ENCODE measurements around the gene TMIGD3. TPM values are rescaled to one million over a fixed set of nuclear protein-coding genes. Genes with fewer than 3 reads are reported as not detected.

The TMIGD3 gene
- polyA plus RNA-seq, 3 donors: 2.0 to 3.1 (median 2.1) TPM

DNA sequence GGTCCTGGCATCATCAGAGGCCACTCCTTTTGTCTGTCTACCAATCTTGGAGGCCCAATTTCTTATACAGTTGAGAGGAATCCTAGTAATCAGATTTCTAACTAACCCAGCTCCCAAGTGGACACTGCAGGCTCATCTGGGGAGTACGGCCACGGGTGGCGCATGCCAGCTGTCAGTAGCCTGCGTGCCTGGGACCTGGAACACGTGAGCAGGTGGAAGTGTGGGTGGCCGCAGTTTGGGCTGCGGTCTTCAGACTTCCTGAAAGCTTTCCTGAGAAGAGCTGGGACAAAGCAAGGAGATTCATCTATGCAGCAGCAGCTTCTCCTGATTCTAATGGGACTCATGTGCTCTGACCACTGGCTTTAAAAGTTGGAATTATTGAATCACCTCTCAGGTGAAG, 12.4 kb downstream of the TMIGD3 start:
- Histone ChIP-seq H3K27me3 (ENCODE audit: control insufficient read depth in 2 of 2, insufficient read depth in 2 of 2, low read length in 2 of 2) (no peaks in the 10 kb centered on the region), H4K20me1 (ENCODE audit: insufficient read depth, low read length) (no peaks in the 10 kb centered on the region), H2AFZ (ENCODE audit: insufficient read depth, low read depth, low read length, poor library complexity, severe bottlenecking) (no peak overlapping the region), H3K9me3 (replicated peaks in 1 of 2; ENCODE audit: control insufficient read depth in 1 of 2, insufficient read depth in 1 of 2, low read length in 2 of 2) (no peaks in the 10 kb centered on the region), H3K36me3 (replicated peaks in 1 of 2; ENCODE audit: control insufficient read depth in 1 of 2, insufficient read depth in 2 of 2, low read length in 2 of 2) (no peaks in the 10 kb centered on the region), H3K4me2 (replicated peaks; ENCODE audit: extremely low read depth, low read length, poor library complexity, severe bottlenecking) (no peak overlapping the region), H3K27ac (ENCODE audit: low read depth in 1 of 2, low read length in 2 of 2) (peak overlapping the region in 1 of 2 donors; percentile 93), H3K9ac (ENCODE audit: insufficient read depth, low read length, poor library complexity, severe bottlenecking) (no peak overlapping the region), H3K79me2 (ENCODE audit: insufficient read depth, low read length) (no peaks in the 10 kb centered on the region), H3K4me1 (ENCODE audit: control insufficient read depth in 1 of 2, insufficient read depth in 2 of 2, low read length in 2 of 2) (peaks cover 54 to 55% of the 10 kb centered on the region in 2 donors), H3K4me3 (replicated peaks in 1 of 3; ENCODE audit: low read depth in 2 of 3, low read length in 3 of 3) (no peak overlapping the region)
- intact Hi-C loops (cut with micrococcal nuclease): no loop called here
- Mint-ChIP-seq H3K27ac (peak overlapping the region in 3 of 7 donors; percentile 18 to 55 (median 41)), H3K9me3 (no peaks in the 10 kb centered on the region), H3K4me1 (peaks cover 47% of the 10 kb centered on the region), H3K36me3 (no peaks in the 10 kb centered on the region), H3K27me3 (ENCODE audit: low read depth in 3 of 3) (no peaks in the 10 kb centered on the region), H3K4me3 (no peak overlapping the region)
- TF ChIP-seq, protein P1, sequence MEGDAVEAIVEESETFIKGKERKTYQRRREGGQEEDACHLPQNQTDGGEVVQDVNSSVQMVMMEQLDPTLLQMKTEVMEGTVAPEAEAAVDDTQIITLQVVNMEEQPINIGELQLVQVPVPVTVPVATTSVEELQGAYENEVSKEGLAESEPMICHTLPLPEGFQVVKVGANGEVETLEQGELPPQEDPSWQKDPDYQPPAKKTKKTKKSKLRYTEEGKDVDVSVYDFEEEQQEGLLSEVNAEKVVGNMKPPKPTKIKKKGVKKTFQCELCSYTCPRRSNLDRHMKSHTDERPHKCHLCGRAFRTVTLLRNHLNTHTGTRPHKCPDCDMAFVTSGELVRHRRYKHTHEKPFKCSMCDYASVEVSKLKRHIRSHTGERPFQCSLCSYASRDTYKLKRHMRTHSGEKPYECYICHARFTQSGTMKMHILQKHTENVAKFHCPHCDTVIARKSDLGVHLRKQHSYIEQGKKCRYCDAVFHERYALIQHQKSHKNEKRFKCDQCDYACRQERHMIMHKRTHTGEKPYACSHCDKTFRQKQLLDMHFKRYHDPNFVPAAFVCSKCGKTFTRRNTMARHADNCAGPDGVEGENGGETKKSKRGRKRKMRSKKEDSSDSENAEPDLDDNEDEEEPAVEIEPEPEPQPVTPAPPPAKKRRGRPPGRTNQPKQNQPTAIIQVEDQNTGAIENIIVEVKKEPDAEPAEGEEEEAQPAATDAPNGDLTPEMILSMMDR (IDR thresholded peaks at IDR 0.05): no peak
- DNase-seq: no peak
- WGBS (ENCODE audit: insufficient coverage): 85% methylated on average over 7 of the region's 7 CpGs

DNA sequence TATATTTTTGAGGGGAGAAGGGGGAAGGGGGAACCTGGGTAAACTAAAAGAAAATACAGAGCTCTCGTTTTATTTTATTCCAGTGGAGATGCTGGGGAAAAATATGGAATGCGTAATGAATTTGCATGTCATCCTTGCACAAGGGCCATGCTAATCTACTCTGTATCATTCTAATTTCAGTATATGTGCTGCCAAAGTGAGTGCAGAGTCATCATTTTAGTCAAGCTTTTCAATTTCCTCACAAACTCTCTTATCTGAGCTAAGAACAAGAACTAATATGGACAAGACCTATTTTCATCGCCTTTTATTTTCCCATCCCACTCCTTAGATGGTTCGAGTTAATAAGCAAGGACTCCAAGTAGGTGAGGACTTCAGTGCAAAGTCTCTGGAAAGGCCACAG, 13.2 kb downstream of the TMIGD3 start:
- H3K27me3 Mint-ChIP-seq (ENCODE audit: low read depth in 3 of 3): no peaks in the 10 kb centered on the region
- peak overlapping the region in 1 of 2 donors; percentile 22 for H3K4me3 Mint-ChIP-seq
- H3K4me1 Mint-ChIP-seq: peaks cover 47% of the 10 kb centered on the region
- no peaks in the 10 kb centered on the region for H3K36me3 ChIP-seq (replicated peaks in 1 of 2; ENCODE audit: control insufficient read depth in 1 of 2, insufficient read depth in 2 of 2, low read length in 2 of 2)
- H3K27me3 ChIP-seq (ENCODE audit: control insufficient read depth in 2 of 2, insufficient read depth in 2 of 2, low read length in 2 of 2): no peaks in the 10 kb centered on the region
- no peak overlapping the region for H2AFZ ChIP-seq (ENCODE audit: insufficient read depth, low read depth, low read length, poor library complexity, severe bottlenecking)
- peak overlapping the region; percentile 46 for H3K4me2 ChIP-seq (replicated peaks; ENCODE audit: extremely low read depth, low read length, poor library complexity, severe bottlenecking)
- no peaks in the 10 kb centered on the region for H4K20me1 ChIP-seq (ENCODE audit: insufficient read depth, low read length)
- H3K36me3 Mint-ChIP-seq: no peaks in the 10 kb centered on the region
- WGBS (ENCODE audit: insufficient coverage): 100% methylated on average over 2 of the region's 4 CpGs
- peaks cover 54 to 55% of the 10 kb centered on the region in 2 donors for H3K4me1 ChIP-seq (ENCODE audit: control insufficient read depth in 1 of 2, insufficient read depth in 2 of 2, low read length in 2 of 2)
- peak in 1 of 3 donors; percentile 19 for DNase-seq
- H3K9me3 Mint-ChIP-seq: no peaks in the 10 kb centered on the region
- TF ChIP-seq, protein P1 (IDR thresholded peaks at IDR 0.05): no peak
- H3K4me3 ChIP-seq (replicated peaks in 1 of 3; ENCODE audit: low read depth in 2 of 3, low read length in 3 of 3): peak overlapping the region in 1 of 3 experiments; percentile 35
- H3K9me3 ChIP-seq (replicated peaks in 1 of 2; ENCODE audit: control insufficient read depth in 1 of 2, insufficient read depth in 1 of 2, low read length in 2 of 2): no peaks in the 10 kb centered on the region
- H3K79me2 ChIP-seq (ENCODE audit: insufficient read depth, low read length): no peaks in the 10 kb centered on the region
- peak overlapping the region; percentile 74 to 93 for H3K27ac ChIP-seq (ENCODE audit: low read depth in 1 of 2, low read length in 2 of 2)
- intact Hi-C loops (cut with micrococcal nuclease): no loop called here
- no peak overlapping the region for H3K9ac ChIP-seq (ENCODE audit: insufficient read depth, low read length, poor library complexity, severe bottlenecking)
- H3K27ac Mint-ChIP-seq: peak overlapping the region; percentile 88 to 96 (median 94)
